ENCODE data around the gene PPP2R5E.

GRCh38 chr14:63362389-63362819 lies 180.8 kb downstream of the PPP2R5E start:
- TF ChIP-seq YY1 (IDR thresholded peaks at IDR 0.05; ENCODE audit: insufficient read depth, insufficient read length) (no peak), ZNF274 (IDR thresholded peaks at IDR 0.05; ENCODE audit: low read depth, low read length) (no peak), SUZ12 (IDR thresholded peaks at IDR 0.05; ENCODE audit: extremely low read depth, insufficient read depth, insufficient read length) (no peak)
